HUDEP-2 (cell line): ENCODE data around the gene PDE9A.

Experiments
- DNase-seq, 76 experiments: peaks; one replicate each; lab custom pipeline; 2025; ENCODE audit not compliant: unreplicated experiment in 76 of 76; lab: John Stamatoyannopoulos, UW

The PDE9A gene

GRCh38 chr21:42753804-42754203 is 100.4 kb downstream of the PDE9A start:
- DNase-seq = no peak

GRCh38 chr21:42754270-42754933 is 101.0 kb downstream of the PDE9A start:
- DNase-seq = no peak

DNA sequence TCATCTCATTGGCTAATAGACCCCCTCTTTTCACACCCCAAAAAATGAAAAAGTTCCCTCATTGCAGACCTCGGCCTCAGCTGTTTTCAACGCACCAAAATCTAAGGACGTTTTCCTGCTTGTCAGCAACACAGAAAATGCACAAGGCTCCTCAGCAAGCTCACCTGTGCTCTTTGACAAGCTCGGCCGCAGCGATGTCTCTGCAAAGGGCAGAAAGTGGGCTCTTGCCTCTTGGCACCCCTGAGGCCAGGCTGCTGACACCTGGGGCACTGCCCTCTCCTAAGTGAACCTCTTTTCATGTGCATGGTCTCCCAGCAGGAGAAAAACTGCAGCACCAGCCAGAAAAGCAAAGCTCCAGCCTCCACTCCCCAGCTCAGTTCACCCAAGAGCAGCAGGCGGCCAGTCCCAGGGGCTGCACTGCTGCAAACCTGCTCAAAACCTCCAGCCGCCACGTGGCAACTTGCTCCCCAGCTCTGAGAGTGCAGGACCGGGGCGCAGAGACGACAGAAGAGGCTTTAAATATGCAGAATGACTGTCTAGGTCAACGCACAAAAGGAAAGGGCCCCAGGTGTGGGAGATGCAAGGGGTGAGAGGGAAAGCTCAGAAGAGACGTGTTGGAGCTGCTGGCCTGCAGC is 101.7 kb downstream of the PDE9A start:
- no peak for DNase-seq

DNA sequence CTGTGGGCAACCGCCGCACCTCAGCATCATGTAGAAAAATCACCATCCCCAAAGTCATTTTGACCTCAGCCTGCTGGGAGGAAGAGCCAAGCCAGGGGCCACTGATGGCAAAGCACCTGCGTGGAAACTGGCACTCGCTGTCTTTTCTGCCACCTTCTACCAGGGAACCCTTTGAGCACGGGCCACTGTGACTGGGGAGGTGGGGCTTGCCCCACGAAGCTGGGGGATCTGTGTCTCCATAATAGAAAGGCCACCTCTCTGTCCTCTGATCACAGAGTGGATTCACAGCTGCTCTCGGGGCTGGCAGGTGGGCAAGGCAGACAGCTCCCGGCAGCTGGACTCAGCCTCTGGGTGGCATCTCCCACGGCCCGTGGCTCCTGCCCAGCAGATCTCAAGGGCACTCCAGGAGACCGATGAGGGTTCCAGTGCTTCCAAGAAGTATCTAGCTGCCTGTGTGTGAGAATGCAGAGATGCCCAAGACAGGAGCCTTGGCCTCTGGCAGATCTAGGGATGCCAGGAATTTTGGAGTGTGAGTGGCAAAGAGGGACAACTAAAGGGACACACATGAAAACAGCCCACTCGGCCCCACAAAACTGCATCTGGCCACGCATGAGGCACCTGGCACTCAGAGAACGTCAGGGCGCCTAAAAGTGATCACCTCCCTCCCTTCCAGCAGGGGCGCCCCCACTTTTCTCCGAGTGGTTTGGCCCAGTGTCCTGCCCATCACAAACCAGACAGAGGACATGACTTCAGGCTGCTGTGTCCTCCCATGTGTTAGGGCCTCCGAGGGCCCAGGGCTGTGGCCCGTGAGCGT is 102.6 kb downstream of the PDE9A start:
- DNase-seq = no peak

GRCh38 chr21:42756580-42757250 is 103.3 kb downstream of the PDE9A start:
- no peak for DNase-seq

- DNase-seq = no peak
These were observed 104.0 kb downstream of the PDE9A start for GRCh38 chr21:42757422-42757821.

- DNase-seq = no peak
These were observed 104.6 kb downstream of the PDE9A start for GRCh38 chr21:42757826-42758655.

- peak in 33 of 76 experiments; percentile 10 to 57 (median 23) for DNase-seq
These were observed 105.5 kb downstream of the PDE9A start for GRCh38 chr21:42758721-42759593.

GRCh38 chr21:42759594-42759927 is 106.1 kb downstream of the PDE9A start:
- no peak for DNase-seq

GRCh38 chr21:42760361-42760950 is 107.0 kb downstream of the PDE9A start:
- DNase-seq = no peak

DNA sequence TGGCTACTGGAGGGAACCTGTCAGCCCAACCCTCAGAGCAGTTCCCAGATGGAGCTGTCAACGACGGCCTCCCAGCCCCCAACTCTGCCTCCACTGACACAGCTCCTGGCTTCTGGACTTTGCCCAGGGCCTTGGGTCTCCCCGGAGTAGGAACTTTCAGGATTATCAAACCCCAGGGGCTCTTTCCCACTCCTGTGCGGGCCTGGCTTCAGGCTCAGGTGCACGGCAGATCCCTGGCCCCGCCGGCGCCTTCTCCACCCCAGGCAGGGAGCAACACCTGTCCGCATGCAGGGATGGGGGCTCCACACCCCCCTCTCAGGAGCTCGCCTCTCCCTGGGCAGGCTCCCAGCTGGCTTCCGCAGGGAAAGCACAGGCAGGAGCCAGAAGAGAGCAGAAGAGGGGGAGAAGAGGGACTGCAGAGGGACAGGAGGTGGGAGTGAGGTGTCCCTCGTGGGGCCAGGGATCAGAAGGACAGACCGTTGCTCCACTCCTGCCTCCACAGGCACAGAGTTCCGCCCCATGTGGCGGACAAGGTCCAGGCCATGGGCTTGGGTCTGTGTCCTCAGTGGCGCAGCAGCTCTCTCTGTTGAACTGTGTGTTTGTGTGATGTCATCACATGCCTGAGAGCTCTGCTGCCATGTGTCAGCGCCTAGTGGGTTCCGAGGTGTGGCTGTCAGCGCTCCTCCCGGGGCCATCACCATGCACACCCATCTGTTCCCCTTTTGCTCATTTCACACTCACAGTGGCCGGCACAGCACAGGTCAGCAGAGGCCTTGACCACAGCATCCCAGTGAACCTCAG is 107.7 kb downstream of the PDE9A start:
- no peak for DNase-seq

DNA sequence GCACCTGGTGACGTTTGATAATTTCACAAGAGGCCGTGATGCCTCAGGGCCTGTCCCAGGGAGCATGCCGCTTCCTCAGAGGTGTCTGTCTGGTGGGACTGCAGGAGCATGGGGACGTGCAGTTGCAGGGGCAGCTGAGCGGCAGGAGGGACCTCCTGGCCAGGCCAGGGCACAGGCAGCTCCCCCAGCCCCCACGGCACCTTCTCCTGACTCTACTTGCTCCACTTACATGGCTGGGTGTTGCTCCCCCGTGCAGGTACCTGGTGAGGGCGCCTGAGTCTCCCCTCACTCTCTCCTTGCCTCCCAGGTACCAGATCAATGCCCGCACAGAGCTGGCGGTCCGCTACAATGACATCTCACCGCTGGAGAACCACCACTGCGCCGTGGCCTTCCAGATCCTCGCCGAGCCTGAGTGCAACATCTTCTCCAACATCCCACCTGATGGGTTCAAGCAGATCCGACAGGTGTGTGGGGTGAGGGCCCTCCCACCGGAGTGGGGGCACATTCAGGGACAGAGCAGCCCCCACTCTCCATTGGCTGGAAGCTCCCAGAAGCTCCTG is 108.4 kb downstream of the PDE9A start:
- no peak for DNase-seq

DNA sequence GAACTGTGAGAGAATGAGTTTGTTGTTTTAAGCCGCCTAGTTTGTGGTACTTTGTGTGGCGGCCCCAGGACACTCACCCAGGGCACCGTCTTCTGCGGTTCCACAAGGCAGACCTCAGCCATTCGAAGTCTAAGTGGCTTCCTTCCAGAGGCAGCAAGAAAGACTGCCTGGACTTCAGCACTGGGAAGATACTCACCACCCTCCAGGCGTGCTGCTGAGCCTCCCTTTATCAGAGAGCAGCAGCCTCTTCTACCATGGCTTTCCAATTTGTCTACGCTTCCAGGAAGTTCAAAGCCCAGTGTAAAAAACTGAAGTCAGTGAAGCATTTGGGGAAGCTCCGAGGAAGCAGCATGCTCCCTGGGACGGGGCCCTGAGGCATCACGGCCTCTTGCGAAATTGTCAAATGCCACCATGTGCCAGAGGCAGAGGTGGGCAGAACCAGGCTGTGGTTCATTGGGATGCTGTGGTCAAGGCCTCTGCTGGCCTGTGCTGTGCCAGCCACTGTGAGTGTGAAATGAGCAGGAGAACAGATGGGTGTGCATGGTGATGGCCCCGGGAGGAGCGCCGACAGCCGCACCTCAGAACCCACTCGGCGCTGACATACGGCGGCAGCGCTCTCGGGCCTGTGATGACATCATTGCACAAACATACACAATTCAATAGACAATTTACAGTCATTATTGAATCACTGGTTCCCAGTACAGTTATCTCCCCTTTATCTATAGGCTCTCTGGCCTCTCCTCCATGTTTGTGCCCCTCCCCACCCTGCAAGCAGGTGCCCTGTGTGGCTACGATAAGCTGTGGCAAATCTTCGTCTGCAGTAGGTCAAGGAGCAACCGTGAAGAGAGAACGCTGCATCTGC is 110.4 kb downstream of the PDE9A start:
- no peak for DNase-seq

GRCh38 chr21:42764443-42764760 is 111.0 kb downstream of the PDE9A start:
- no peak for DNase-seq

- no peak for DNase-seq
These were observed 111.5 kb downstream of the PDE9A start for GRCh38 chr21:42764883-42765282.

DNA sequence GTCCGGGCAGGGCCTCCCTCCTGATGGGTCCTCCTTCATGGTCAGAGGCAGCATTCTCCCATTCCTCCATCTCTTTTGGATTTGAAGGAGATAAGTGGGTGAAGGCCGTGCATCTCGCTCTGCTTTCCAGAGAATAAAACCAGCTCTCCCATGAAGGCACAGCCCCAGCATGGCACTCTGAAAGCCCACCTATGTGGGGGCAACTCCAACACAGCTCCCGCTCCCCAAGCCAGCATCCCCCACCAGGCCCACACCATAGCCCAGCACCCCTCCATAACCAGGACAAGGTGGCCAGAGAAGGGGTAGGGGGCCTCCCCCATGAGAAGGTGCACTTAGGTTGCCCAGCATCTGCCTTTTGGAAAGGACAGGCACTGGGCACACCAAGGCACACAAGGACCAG is 112.2 kb downstream of the PDE9A start:
- no peak for DNase-seq
